Measurements from ENCODE around the gene PFKP.

The PFKP gene

GRCh38 chr10:3072641-3073360, 5.5 kb downstream of the PFKP start:
- DNase-seq = no peak

DNA sequence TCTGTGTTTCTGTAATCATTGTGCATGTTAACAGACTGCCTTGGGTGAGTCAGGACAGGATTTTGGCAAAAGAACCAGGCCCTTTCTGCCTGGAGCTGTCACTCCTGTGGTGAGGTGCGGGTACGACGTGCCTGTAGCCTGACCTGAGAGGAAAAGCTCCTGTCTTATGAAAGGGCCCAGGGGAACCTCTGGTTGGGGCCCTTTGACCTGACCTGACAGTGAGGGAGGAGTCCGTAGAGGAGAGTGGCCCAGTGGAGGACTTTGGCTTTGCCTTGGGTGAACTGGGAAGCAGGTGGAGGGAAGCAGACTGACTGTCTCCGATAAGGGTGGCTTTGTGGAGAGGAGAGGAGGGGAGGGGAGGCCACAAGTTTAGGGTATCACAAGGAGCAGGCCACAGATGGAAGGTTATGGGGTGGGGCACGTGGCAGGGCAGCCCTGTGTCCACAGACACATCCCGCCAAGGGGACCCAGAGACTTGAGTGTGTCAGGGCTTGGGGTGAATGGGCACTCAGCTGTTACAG, 6.9 kb downstream of the PFKP start:
- no peak for DNase-seq

DNA sequence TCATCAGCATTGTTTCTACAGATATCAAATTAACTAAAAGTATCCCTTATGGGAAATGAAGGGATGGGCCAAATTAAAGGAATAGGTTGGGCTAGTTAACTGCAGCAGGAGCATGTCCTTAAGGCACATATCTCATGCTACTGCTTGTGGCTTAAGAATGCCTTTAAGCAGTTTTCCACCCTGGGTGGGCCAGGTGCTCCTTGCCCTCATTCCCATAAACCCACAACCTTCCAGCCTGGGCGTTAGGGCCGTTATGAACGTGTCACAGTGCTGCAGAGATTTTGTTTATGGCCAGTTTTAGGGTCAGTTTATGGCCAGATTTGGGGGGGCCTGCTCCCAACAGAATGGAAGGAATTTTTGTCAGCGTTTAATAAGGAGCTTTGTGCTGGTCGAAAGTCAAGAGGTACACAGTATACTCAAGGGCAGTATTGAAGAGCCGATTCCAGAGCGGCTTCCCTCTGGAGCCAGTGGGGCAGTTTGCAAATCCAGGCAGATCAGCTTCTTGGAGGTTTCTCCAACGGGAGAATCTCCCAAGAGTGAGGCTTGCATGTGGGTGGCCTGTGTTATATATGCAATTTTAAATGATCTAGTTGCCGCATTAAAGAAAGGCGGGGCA, 7.7 kb downstream of the PFKP start:
- no peak for DNase-seq

- no peak for DNase-seq
Observed at GRCh38 chr10:3076138-3076537, 8.8 kb downstream of the PFKP start.

DNA sequence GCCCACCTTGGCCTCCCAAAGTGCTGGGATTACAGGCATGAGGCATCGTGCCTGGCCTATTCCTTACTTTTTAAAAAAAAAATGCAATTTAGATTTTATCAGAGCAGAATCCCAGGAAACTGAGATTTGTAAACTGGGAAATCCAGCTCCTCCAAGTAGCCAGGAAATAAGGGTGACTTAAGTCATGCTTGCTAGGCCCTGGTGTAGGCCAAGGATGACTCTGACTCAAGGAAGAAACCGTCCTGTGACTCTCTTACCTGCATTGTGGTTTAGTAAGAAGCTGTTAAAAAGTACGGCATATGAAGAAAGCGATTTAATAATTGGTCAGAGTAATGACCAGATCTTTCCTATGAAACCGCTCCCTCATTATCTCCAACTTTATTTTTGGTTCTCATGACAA, 10.2 kb downstream of the PFKP start:
- no peak for DNase-seq

DNA sequence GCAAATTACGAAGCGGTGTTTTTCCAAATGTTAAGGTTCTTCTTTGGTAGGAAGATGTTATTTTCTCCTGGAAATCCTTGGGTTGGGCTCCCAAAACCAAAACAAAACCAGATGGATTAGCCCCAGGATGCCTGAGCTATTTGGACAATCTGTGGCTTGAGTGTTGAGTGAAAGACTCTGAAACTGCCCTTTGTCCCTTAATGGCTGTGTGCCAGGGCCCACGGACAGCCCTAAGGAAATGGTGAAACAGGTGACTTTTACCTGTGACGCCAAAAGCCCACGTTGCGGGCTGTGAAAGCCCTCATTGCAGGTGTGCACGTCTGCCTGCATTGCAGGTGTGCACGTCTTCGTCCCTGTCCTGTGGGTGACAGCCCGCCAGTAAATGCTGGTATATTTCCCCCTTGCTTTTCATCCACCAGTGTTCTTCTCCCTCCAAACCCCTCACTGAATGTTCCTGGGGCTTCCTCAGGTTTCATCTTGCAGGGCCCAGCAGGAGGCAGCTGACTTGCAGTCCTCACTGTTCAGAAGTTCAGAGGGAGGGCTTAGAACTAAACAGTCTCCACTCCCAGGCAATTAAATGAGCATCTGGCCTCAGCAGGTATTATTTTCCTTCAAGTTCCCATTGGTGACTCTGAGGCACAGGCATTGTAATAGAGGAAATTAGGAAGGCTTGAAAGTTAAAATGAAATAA, 10.7 kb downstream of the PFKP start:
- DNase-seq = no peak

DNA sequence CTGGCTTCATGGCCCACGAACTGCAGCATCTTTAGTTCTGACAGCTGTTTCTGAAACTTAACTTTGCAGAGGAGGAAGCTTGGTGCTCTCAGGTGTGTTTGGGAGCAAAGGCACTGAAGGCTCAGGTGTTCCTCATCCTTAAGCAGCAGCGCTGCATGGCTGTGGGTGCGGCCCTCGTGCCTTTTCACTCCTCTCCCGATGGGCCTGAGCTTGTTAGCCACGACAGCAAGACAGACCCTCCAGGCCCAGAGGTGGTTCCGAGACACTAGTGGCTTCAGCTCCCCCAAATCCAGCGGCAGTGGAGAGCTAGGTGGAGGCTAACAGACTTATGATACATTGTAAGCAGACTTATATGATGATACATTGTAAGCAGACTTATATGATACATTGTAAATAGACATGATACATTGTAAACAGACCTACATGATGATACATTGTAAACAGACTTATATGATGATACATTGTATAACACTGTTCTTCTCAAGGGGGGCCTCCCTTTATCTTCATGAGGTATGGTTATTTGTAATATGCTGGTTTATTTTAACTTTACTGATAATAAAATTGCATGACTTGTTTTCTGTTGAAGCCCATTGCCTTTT, 14.1 kb downstream of the PFKP start:
- DNase-seq = no peak

DNA sequence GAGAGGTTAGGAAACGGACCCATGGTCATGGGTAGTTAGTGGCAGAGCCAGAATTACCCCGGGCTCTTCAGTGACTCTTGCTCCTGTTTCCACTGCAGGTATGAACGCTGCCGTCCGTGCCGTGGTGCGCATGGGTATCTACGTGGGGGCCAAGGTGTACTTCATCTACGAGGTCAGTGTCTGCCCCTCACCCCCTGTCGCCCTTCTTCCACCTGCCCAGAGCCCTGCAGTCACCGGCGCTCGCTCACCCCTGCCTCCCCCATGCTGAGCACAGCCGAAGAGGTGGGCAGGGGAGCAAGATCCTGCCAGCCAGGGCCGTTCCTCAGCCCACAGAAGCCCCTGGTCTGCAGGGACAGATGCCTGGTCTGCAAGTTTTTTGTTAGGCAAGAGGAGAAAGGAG, 14.9 kb downstream of the PFKP start:
- DNase-seq = no peak

DNA sequence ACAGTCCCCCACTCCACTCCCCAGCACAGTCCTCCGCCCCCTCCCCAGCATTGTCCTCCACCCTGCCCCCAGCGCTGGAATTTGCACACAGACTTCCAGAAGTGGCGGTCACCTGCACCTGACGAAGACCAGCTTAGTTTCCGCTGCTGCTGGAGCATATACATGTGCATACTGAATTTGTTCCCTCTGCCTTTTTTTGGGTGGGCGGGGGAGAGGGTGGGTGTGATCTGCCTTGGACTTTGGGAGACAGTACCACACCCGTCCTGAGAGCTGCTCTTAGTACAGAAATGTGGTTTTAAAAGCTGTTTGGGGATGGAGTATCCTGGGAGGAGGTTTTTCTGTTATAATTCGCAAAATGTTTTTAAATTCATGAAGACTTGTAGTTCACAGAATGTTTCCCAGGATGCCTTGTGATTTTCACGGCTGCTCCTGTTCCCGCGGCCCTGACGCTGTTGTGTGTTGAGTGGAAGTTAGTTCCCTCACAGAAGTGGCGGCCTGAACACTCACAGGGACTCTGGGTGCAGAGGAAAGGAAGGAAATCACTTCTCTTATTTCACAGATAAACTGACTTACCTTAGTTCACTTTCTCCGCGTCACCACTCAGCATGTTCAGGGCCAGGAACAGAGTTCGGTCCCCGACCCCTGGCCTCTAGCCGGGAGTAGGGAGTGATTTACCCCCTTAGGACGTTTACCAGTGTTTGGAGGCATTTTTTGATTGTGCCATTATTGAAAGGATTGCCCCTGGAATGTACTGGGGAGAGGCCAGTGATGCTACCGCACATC, 18.6 kb downstream of the PFKP start:
- no peak for DNase-seq

DNA sequence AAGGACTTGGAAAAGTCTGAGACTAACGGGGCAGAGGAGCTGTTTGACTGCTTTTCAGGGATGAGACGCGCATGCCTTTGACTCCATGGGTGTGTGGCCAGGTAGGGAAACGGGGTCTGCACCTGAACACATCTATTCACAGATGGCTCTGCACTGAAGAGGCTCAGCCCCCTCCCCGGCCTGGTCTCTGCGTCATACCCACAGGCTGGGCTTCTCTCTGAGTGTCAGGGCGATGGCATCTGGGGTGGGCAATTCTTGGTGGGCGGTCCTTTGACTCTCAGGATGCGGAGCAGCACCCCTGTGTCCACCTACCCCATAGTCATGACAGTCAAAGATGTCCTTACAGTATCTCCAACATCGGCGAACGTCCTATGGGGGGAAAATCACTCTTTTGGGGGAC, 23.0 kb downstream of the PFKP start:
- DNase-seq = no peak

- DNase-seq = peak; percentile 26
Observed at GRCh38 chr10:3090914-3091787, 23.8 kb downstream of the PFKP start.

GRCh38 chr10:3091921-3092320, 24.6 kb downstream of the PFKP start:
- no peak for DNase-seq

GRCh38 chr10:3093996-3094395, 26.6 kb downstream of the PFKP start:
- DNase-seq = no peak

DNA sequence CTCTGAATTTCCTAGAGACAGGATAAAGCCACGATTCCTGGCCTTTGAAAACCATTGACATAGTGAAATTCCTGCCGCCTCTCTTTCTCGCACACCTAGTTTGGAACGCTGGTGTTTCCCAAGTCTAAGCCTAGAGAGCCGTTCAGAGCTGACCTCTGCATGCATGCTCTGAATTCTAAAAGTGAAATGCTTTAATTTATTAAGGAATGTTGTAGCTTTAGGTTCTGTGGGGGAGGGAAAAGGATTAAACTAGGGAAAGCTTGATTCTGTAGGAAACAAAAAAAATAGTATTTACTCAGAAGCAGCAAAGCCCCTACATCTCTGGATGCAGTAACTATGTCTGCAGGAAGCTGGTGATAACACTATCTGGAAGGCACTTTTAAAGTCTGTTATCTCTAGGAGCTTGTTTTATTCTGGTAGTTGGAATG, 27.3 kb downstream of the PFKP start:
- no peak for DNase-seq

DNA sequence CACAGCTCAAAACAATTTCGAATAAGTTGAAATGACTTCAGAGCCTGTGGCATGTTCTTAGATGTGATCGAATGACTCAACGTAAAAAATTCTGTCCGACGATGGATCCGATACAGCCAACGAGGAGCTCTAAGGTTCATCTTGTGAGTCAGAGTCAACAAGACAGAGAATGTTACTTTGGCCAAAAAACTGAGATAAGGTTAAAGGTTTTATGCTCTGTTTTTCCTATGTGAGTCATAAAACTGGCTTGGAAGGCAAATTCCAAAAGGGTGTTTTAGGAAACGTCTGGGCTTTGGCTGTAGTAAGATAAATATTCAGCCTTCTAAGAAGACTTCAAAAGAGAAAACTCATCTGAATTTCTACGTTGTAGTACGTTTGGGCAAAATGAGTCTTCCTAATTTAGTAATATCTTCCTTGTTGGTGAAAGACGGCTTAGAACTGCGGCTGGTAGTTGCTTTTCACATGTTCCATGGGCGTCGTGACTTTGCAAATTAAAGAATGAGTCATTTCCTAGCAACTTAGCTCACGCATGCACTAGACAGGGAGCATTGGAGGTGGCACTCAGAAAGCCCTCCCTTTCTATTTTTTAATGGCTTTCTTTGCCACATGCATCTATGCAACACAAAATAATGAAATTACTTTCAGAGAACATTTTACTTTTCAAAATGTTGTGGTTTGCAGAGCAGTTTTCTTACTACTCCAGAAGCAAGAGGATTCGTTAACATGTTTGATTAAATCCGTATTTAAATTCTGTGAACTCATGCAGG, 28.2 kb downstream of the PFKP start:
- peak; percentile 7 for DNase-seq

GRCh38 chr10:3096149-3096548, 28.8 kb downstream of the PFKP start:
- DNase-seq = no peak

DNA sequence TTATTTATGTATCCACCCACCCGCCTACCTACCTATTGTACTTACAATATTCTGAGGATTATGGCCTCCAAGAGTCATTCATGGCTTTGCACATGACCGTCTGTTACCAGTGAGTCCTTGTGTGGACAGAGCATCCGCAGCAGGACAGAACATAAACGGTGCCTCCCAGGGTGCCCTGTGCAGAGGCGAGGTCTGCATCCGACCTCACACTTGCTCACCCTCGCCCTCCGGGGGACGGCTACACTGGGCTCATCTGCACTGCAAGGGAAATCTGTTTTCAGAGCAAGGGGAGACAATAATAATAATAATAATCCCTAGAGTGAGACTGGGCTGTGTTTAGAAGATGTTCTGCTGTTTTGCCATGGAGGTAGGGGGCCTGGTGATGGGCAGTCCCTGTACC, 29.8 kb downstream of the PFKP start:
- no peak for DNase-seq

- DNase-seq = no peak
Observed at GRCh38 chr10:3098689-3099088, 31.3 kb downstream of the PFKP start.

GRCh38 chr10:3099291-3100092, 32.1 kb downstream of the PFKP start:
- no peak for DNase-seq

Data from NCI-H446 treated with DMSO at 0.1 percent for 48 hours (cell line).